HG03354 (cell line): Measurements from ENCODE around the gene GUCA1A.

Experiments used
- ATAC-seq: cut with Tn5 transposase; IDR thresholded peaks from one replicate; pipeline ENCODE4 v1.9.1; 2021; ENCODE audit warnings: mild to moderate bottlenecking; ENCODE audit not compliant: unreplicated experiment, poor library complexity, severe bottlenecking

Gene GUCA1A

DNA sequence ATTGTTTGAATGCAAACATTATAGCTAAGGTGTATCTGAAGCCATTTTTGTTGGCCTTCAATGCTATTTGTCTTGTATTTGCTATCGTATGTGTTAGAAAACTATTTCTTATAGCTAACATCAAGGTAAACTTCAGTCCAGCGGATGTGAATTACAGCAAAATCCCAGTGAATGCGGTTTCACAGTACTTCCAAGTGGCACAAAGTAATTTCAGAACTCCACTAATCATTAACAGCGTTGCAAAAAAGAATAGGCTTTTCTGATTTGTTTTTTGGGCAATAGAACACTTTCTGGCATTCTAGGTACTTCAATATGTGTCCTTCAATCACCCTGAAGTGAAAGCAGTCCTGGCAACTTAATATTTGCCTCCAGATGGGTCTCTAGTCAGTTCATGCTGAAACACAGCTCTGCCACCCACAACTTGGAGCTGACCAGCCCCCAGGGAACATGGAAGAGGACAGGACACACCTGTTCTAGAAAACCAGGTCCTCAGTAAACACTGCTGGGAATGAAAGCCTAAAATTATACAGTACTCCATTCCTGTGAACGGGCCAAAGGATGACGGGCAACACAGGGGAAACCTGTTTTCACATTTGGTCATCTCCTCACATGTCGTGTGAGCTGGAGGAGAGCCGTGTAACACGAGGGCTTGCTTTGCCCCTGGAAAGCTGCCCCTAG, 54.1 kb downstream of the GUCA1A start:
- no peak for ATAC-seq

DNA sequence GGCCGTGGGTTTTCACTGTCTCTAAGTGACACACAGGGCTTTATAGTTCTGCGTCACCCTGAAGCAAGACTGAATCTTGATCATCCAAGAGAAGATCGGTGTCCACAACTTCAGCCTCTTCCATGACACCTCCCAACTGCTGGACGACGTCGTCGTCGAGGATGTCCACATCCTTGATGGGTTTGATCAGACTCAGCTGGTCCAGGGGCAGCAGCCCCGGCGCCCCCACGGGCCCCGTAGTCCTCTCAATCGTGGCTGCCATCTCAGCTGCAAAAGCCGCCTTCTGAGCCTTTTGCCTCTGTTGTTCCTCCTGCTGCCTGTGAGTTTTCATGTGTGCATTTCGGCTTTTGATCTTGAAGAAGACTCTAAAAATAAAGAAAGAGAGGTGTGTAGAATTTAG, 55.1 kb downstream of the GUCA1A start:
- ATAC-seq, result no peak
